Head of caudate nucleus (tissue), 42 donors: Measurements from ENCODE around the gene RXRA.
"Not testable (repeated sequence)": the region's sequence is repeated elsewhere in the genome, so short reads cannot be mapped to it uniquely, and the experiment has no call there.

Source experiments
- DNase-seq, 42 donors: peaks; one replicate each; pipeline versions ENCODE4 v3.0.0 to v3.0.0-alpha.2; 2020 to 2021; ENCODE audit warnings: mixed read lengths in 7 of 42
- intact Hi-C: fragments of 100-400 bp; cut with DNase I; formaldehyde crosslinking; loops from one replicate; pipeline ENCODE4 v1.15.0; 2022

Gene RXRA

GRCh38 chr9:134305533-134305932 is 20.7 kb upstream of the RXRA start:
- no peak for DNase-seq
- intact Hi-C loops: no loop called here

- DNase-seq, intact Hi-C loops: not testable (repeated sequence)
These were observed 20.2 kb upstream of the RXRA start for GRCh38 chr9:134306042-134306441.

GRCh38 chr9:134306636-134307600 is 19.3 kb upstream of the RXRA start:
- DNase-seq: no peak
- intact Hi-C loops: no loop called here

GRCh38 chr9:134307674-134308638 is 18.3 kb upstream of the RXRA start:
- no peak for DNase-seq
- intact Hi-C loops: no loop called here

- intact Hi-C loops, DNase-seq: not testable (repeated sequence)
These were observed 17.5 kb upstream of the RXRA start for GRCh38 chr9:134308639-134309220.

GRCh38 chr9:134313470-134313869 is 12.8 kb upstream of the RXRA start:
- no peak for DNase-seq
- intact Hi-C loops: no loop called here

GRCh38 chr9:134314039-134314949 is 12.0 kb upstream of the RXRA start:
- intact Hi-C loops: no loop called here
- no peak for DNase-seq

GRCh38 chr9:134314950-134315715 is 11.1 kb upstream of the RXRA start:
- DNase-seq: no peak
- intact Hi-C loops: no loop called here

GRCh38 chr9:134315716-134316448 is 10.4 kb upstream of the RXRA start:
- no peak for DNase-seq
- intact Hi-C loops: no loop called here

- intact Hi-C loops: no loop called here
- no peak for DNase-seq
These were observed 9.7 kb upstream of the RXRA start for GRCh38 chr9:134316449-134317160.

GRCh38 chr9:134317400-134317789 is 8.9 kb upstream of the RXRA start:
- no peak for DNase-seq
- intact Hi-C loops: no loop called here

GRCh38 chr9:134317790-134318414 is 8.4 kb upstream of the RXRA start:
- DNase-seq: no peak
- intact Hi-C loops: no loop called here

GRCh38 chr9:134318481-134318891 is 7.8 kb upstream of the RXRA start:
- intact Hi-C loops: no loop called here
- no peak for DNase-seq

- DNase-seq: no peak
- intact Hi-C loops: no loop called here
These were observed 7.3 kb upstream of the RXRA start for GRCh38 chr9:134318941-134319305.

GRCh38 chr9:134319306-134320125 is 6.7 kb upstream of the RXRA start:
- intact Hi-C loops: loop anchor here (5.0 kb wide), 1 partner anchor 147 kb away; no protein-coding TSS in a partner anchor
- DNase-seq: no peak
